GM19372 (cell line): ENCODE results near the gene ARHGEF6.

Experiments
- ATAC-seq: cut with Tn5 transposase; IDR thresholded peaks from one replicate; pipeline ENCODE4 v1.9.1; 2021; ENCODE audit warnings: mild to moderate bottlenecking, low read depth, moderate library complexity; ENCODE audit not compliant: unreplicated experiment

Gene ARHGEF6

DNA sequence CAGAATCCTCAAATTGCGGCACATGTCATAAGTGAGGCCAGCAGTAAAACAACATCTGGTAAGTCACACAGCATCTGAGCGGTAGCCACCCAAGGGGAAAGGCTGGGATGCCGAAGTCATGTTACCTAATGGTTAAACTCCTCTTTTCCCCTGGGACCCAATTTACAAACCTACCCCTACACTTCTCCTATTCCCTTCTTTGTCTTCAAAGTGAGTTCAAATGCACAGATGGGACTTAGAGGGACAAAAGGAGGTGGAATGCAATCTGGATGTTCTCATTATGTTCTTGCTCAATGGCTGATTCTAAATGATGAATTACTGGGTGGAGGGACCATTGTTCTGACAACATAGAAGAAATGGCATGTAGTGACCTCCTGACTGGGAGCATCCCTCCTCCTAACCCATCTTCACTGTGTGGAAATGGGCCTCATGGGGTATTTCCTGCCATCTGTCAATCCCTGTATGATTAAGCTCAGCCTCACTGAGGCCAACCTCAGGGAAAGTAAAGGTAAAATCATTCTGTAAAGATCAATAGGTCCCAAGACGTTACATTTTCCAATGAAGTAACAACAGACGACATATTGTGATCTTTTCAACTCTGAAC, 124.3 kb downstream of the ARHGEF6 start:
- ATAC-seq: no peak

- ATAC-seq: no peak
Observed at GRCh38 chrX:136652822-136653723, 127.7 kb downstream of the ARHGEF6 start.

- no peak for ATAC-seq
Observed at GRCh38 chrX:136650811-136651210, 129.9 kb downstream of the ARHGEF6 start.

DNA sequence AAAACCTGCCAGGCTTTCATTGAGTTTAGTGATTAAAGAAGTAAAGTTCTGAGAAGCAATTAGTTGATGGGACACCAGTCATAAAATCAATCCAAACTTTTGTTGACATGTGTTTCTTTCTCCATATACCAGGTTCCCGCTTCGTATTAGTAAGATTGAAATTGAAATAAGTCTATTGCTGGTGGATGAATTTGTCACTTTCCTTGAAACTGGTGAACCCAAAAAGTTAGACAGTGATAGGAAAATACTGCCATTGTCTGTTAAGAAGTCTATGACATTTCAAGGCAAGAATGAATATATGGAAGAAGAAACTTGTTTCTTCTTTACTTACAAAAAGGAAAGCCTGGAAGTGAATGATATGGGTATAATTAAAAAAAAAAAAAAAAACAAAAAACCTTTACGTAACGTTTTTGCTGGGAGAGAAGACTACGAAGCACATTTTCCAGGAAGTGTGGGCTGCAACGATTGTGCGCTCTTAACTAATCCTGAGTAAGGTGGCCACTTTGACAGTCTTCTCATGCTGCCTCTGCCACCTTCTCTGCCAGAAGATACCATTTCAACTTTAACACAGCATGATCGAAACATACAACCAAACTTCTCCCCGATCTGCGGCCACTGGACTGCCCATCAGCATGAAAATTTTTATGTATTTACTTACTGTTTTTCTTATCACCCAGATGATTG, 132.9 kb downstream of the ARHGEF6 start, which contains the start of gene CD40LG:
Gene CD40LG, plus strand, starts transcription at position 482 of the 684 bp plus-strand sequence. Its CDS starts 91 bp downstream, at position 573.
- ATAC-seq: no peak

DNA sequence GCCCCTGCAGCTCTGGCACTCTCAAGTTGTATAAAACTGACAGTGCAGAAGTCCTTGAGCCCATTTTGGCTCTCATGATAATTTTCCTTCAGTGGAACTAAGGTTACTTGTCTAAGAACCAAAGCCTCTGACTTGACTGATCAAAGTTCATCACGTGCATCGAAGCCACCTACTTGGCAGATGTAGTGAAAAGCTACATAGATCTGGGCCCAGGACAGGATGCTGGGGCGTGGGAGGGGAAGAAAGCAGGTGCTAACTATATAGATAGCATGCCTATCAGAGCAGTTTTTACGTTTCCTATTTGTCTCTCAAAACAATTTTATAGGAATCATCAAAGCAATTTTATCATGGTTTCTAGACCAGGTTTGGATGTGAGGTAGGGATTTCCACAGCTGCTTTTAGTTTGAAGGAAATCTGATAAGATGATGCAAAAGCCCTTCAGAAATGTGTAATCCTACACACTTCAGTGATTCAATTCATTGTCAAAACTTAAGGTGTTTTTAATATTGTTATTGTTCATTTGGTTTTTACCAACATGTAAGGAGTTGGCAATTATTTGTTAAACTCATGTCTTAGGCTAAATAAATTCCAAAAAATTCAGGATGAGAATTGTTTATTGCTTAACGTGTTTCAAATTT, 134.0 kb downstream of the ARHGEF6 start:
- no peak for ATAC-seq

GRCh38 chrX:136643243-136643642, 137.5 kb downstream of the ARHGEF6 start:
- no peak for ATAC-seq

DNA sequence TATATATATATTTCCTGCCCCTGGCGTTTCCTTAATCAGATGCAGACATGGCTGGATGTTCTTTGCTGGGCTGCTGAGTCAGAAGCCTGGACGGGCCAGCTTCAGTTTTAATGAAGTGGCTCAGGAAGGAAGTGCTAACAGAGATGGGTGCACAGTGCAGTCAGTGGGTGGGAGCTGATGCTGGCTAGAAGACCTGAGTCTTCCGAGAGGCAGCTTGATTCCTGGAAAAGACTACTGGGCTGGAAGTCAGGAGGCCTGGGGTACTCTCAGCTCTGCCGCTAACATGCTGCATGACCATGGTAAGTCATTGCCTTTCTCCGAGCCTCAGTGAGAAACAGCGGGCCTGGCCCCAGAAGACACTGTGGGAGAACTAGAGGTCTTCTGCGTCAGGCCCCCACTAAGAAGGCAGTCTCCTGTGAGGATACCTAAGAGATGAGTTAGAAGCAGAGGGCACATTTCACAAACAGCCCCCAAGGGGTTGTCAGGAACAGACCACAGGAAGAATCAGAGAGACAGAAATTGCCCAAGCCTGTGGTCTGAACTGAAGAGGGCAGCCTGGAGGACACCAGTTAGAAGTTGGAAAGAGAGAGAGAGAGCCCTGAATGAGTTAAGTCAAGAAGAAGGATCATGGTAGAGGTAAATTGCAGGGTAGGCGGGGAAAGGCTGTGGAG, 141.1 kb downstream of the ARHGEF6 start:
- ATAC-seq: no peak

- ATAC-seq: no peak
Observed at GRCh38 chrX:136636121-136636520, 144.6 kb downstream of the ARHGEF6 start.

DNA sequence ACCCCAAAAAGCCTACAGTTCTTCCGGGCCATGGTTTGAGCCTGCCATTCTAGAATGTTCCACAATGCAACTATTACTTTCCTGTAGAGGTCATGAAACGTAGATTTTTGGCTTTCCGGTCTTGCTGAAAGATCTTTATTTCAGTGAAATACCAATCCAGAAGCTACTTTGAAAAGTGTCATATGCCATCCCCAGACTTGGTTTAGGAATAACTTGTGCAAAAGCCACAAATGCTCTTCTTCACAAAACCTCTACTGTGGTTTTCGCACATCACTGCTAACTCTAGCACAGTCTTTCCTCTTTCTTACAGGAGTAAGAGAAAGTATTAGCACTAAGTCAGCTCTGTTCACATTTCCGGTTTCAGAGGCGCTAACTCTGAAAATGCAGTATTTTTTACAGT, 145.5 kb downstream of the ARHGEF6 start:
- peak; percentile 76 for ATAC-seq

- no peak for ATAC-seq
Observed at GRCh38 chrX:136630881-136631280, 149.9 kb downstream of the ARHGEF6 start.

DNA sequence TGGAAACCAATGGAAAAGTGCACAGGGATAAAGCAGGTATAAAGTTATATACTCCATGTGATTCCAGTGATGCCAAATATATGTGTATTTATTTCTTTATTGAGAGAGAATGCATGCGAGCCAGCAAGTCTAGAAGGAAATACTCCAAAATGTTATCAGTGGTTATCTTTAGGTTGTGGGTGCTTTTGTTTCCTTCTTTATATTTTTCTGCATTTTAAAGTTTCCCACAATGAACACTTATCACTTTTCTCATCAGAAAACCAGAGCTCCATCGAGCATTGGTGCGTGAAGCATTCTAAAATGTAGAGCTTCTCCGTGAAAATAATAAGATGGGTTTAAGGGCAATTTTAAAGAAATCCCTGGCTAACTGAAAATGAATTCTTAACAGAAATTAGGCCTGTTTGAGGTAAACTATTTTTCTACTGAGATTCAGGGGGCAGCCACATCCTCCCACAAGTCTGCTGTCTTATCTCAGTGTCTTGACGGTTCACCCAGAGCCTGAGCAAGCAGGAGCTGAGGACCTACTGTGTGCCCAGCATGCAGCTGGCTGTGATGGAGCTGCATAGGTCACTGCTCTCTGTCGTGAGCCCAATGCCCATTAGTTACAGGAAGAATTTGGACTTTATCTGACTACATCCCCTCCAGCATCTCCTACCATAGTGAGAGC, 151.5 kb downstream of the ARHGEF6 start:
- ATAC-seq: no peak

DNA sequence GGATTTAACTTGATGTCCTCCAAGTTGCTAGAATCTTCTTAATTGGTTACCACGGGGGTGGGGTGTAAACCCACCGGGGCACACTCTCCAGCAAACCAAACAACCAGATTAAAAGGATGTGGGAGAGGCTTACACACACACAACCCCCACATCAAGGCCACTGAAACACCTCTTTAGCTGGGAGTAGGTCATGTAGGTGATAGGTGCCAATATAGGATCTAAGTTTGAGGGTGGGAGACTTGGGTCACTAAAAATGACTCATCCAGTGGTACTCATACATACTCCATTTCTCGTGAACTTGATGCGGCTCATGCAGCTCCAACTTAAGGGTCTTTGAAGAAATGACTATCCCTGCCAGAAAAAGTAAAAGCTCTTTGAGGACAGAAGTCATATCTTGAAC, 153.3 kb downstream of the ARHGEF6 start:
- no peak for ATAC-seq

DNA sequence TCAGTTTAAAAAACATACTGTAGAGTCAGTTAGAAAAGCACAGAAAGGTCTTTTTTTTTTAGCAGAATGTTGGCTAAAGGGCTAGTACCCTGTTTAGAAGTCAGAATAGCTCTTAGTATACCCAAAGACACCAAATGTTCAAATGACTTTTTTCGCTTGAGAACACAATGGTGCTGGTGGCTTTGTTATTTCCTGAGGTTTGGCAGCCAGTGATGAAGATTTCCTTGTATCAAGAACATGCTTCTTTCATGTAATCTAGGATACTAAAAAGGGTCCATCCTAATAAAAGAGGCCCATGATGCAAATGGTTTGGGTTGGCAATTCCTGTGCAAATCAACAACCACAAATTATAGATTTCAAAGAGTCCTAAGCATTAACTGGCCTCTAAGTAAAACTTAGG, 153.8 kb downstream of the ARHGEF6 start:
- no peak for ATAC-seq

DNA sequence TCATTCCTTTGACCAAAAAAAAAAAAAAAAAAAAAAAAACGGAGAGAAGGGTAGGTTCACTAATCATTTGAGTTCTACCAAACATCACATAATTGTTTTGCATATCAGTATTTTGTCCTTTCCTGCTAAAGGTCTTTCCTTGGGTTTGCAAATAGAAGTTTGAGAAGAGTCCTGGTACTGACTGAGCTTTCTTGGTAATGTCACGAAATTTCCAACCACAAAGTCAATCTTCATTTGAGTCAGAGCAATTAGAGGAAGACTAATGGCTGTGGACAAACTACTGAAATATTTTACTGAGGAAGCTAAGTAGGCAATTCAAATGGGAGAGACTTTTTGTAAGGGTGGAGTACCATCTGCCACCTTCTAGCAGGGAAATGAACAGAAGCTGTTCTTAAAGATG, 154.5 kb downstream of the ARHGEF6 start:
- ATAC-seq: no peak

GRCh38 chrX:136625246-136625645, 155.5 kb downstream of the ARHGEF6 start:
- no peak for ATAC-seq

- no peak for ATAC-seq
Observed at GRCh38 chrX:136623396-136623795, 157.3 kb downstream of the ARHGEF6 start.

DNA sequence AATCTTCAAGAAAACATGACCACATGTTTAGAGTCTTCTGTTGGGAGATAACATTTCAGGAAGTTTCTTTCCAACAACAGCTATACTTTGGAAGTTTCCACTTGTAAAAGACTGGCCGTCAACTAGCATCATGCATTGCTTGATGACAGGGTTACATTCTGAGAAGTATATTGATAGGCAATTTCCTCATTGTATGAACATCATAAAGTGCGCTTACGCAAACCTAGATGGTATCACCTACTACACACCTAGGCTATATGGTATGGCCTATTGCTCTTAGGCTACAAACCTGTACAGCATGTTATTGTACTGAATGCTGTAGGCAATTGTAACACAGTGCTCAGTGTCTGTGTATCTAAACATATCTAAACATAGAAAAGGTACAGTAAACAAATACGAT, 158.2 kb downstream of the ARHGEF6 start:
- ATAC-seq: no peak

DNA sequence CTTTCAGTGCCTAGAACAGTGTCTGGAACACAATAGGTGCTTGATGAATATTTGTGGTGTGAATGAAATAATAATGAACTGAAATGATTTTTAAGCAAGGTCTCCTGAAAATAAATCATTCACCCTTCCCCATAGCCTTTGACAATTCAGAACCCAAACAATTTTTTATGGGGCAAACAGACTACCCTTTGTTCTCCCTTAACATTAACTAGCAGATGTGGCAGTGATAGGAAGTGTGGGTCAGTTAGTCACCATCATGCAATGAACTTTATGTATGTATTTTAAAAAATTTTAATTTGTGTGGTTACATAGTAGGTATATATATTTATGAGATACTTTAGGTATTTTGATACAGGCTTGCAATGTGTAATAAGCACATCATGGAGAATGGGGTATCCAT, 160.0 kb downstream of the ARHGEF6 start:
- no peak for ATAC-seq

GRCh38 chrX:136619899-136620505, 160.7 kb downstream of the ARHGEF6 start:
- no peak for ATAC-seq
